Measurements from ENCODE around the gene TAMALIN.

The TAMALIN gene

DNA sequence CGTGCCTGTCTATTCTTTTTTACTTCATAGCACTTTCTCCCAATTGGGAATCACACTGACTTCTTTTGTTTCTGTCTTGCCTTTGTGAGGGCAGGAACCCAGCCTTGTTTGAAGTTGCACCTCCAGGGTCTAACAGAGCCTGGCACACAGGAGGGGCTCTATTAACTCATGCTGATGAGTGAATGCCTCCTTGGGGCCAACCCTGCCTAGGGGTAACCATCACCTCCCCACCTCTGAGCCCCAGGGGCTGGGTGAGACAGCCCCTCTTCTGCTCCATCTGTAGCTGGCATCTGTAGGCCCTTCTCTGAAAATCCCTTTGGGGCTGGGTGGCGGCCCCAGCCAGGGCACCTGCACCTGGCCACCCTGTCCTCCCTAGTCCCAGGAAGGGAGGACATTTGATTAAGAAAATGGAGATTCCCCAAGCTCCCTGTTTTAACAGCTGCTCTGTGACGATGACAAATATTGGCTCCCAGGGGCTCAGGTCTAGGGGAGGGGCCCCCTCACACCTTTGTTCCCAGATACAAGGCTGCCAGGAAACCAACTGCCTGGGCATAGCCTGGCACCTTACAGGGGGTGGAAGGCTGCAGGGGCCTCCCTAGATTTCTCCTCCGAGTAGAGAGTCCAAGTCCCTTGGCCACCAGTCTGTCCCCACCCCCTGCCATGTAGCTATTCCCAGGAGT lies 11.8 kb downstream of the TAMALIN start:
- Histone ChIP-seq H3K27ac (no peak overlapping the region), H3K4me1 (peaks cover 33 to 76% (median 70%) of the 10 kb centered on the region in 10 experiments), H3K9ac (0 out of 22 replicates have a peak overlapping the region, but pooled peaks of 1 of the 11 experiments have one; percentile 24), H3K4me2 (peak overlapping the region in 10 of 11 experiments; percentile 7 to 96 (median 94); a peak in 15 of 22 replicates), H3K4me3 (no peak overlapping the region), H3K27me3 (no peaks in the 10 kb centered on the region), H4K20me1 (peaks cover 0 to 35% (median 3%) of the 10 kb centered on the region in 11 experiments; a peak in 11 of 22 replicates), H3K36me3 (peaks cover 11 to 26% (median 18%) of the 10 kb centered on the region in 11 experiments; a peak in 21 of 22 replicates), H3K9me3 (replicated peaks in 1 of 11) (no peaks in the 10 kb centered on the region)
- TF ChIP-seq Cebpa-rat (IDR thresholded peaks at IDR 0.05): no peak

- Histone ChIP-seq H3K27ac (no peak overlapping the region), H3K9ac (no peak overlapping the region), H3K9me3 (replicated peaks in 1 of 11) (no peaks in the 10 kb centered on the region), H4K20me1 (peaks cover 0 to 29% (median 3%) of the 10 kb centered on the region in 11 experiments; a peak in 10 of 22 replicates), H3K4me3 (no peak overlapping the region), H3K4me2 (peak overlapping the region in 10 of 11 experiments; percentile 7 to 96 (median 94); a peak in 17 of 22 replicates), H3K27me3 (no peaks in the 10 kb centered on the region), H3K36me3 (peaks cover 4 to 20% (median 11%) of the 10 kb centered on the region in 11 experiments; a peak in 21 of 22 replicates), H3K4me1 (peaks cover 38 to 81% (median 76%) of the 10 kb centered on the region in 10 experiments)
- TF ChIP-seq Cebpa-rat (IDR thresholded peaks at IDR 0.05): no peak
Observed at GRCh38 chr12:52019113-52019770, 12.5 kb downstream of the TAMALIN start.

DNA sequence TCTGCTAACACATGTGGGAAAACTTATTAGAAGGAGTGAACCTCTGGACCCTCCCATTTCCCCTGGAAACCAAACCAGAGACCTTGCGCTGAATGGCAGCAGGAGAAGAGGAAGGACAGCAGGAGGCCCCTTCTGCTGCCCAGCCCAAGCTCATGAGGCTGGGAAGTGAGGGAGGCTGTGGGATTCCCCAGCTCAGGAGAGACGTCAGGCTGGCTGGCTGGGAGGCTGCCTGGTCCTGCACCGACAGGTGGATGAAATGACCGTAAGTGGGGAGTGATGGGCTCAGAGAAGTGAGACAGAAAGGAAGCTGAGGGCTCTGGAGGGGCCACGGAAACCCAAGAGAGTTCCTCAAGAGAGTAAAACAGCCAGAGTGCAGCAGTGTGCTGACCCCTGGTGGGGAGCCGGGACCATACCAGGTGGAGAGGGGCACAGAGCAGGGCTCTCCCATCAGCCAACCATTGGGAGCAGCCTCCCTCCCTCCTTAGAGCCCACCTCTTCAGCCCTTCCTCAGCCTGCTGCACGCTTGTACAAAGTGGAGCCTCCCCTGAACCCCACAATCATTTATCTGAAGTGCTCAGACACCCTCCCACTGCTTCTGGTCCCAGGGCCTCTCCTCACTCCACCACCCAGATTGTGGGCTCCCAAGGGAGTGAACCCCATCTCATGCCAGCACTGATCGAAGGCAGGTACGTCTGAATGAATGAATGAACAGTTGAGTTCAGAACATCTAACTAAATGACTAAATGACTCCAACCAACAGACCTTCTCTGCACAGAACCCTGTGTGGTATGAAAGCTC lies 14.0 kb downstream of the TAMALIN start:
- peaks cover 0 to 17% (median 0%) of the 10 kb centered on the region in 11 experiments; a peak in 9 of 22 replicates for H4K20me1 ChIP-seq
- H3K4me3 ChIP-seq: peak overlapping the region in 1 of 10 experiments; percentile 37; a peak in 4 of 20 replicates
- H3K27ac ChIP-seq: peak overlapping the region in 3 of 11 experiments; percentile 8 to 33 (median 17); a peak in 2 of 22 replicates
- peaks cover 0 to 5% (median 1%) of the 10 kb centered on the region in 11 experiments; a peak in 8 of 22 replicates for H3K36me3 ChIP-seq
- no peaks in the 10 kb centered on the region for H3K9me3 ChIP-seq (replicated peaks in 1 of 11)
- H3K4me1 ChIP-seq: peaks cover 48 to 89% (median 83%) of the 10 kb centered on the region in 10 experiments
- TF ChIP-seq Cebpa-rat (IDR thresholded peaks at IDR 0.05): no peak
- H3K27me3 ChIP-seq: no peaks in the 10 kb centered on the region
- H3K4me2 ChIP-seq: peak overlapping the region; percentile 78 to 96 (median 94)
- peak overlapping the region in 7 of 11 experiments; percentile 21 to 57 (median 47); a peak in 12 of 22 replicates for H3K9ac ChIP-seq

DNA sequence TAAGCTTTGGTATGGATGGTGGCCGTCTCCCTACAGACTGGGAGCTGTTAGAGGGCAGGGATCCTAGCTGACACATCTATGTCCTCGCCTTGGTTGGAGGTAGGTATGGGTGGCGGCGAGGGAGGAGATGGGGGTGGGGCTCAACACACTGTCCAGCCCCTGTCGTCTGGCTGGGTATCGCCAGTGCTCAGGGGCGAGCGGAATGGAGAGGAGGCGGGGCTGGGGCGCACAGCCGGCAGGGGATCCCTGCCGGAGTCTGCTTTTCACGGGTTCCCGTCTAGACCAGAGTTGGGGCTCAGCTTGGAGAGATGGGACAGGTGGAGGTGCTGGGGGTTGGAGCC lies 16.1 kb downstream of the TAMALIN start:
- Histone ChIP-seq H3K9me3 (replicated peaks in 1 of 11) (no peaks in the 10 kb centered on the region), H3K9ac (peak overlapping the region; percentile 56 to 79 (median 71); a peak in 21 of 22 replicates), H3K4me3 (peak overlapping the region; percentile 53 to 72 (median 60)), H3K4me2 (peak overlapping the region; percentile 84 to 96 (median 94)), H3K27me3 (no peaks in the 10 kb centered on the region), H3K27ac (peak overlapping the region in 10 of 11 experiments; percentile 18 to 82 (median 72); a peak in 19 of 22 replicates), H4K20me1 (no peaks in the 10 kb centered on the region), H3K36me3 (no peaks in the 10 kb centered on the region), H3K4me1 (peaks cover 52 to 92% (median 90%) of the 10 kb centered on the region in 10 experiments)
- no peak for TF ChIP-seq Cebpa-rat (IDR thresholded peaks at IDR 0.05)

- Histone ChIP-seq H3K9me3 (replicated peaks in 1 of 11) (no peaks in the 10 kb centered on the region), H3K9ac (peak overlapping the region; percentile 56 to 79 (median 71); a peak in 21 of 22 replicates), H3K4me1 (peaks cover 52 to 91% (median 89%) of the 10 kb centered on the region in 10 experiments), H3K27ac (peak overlapping the region in 10 of 11 experiments; percentile 18 to 82 (median 72); a peak in 19 of 22 replicates), H3K27me3 (no peaks in the 10 kb centered on the region), H3K36me3 (no peaks in the 10 kb centered on the region), H3K4me2 (peak overlapping the region; percentile 84 to 96 (median 94)), H3K4me3 (peak overlapping the region; percentile 53 to 72 (median 60)), H4K20me1 (no peaks in the 10 kb centered on the region)
- TF ChIP-seq Cebpa-rat (IDR thresholded peaks at IDR 0.05): no peak
Observed at GRCh38 chr12:52023182-52023975, 16.6 kb downstream of the TAMALIN start.

GRCh38 chr12:52023976-52024688 lies 17.4 kb downstream of the TAMALIN start:
- H3K4me3 ChIP-seq: peak overlapping the region; percentile 53 to 72 (median 60)
- peaks cover 52 to 89% (median 85%) of the 10 kb centered on the region in 10 experiments for H3K4me1 ChIP-seq
- TF ChIP-seq Cebpa-rat (IDR thresholded peaks at IDR 0.05): no peak
- H3K4me2 ChIP-seq: peak overlapping the region; percentile 84 to 96 (median 94)
- peak overlapping the region in 10 of 11 experiments; percentile 16 to 82 (median 72); a peak in 17 of 22 replicates for H3K27ac ChIP-seq
- no peaks in the 10 kb centered on the region for H3K9me3 ChIP-seq (replicated peaks in 1 of 11)
- no peaks in the 10 kb centered on the region for H3K36me3 ChIP-seq
- no peaks in the 10 kb centered on the region for H3K27me3 ChIP-seq
- H3K9ac ChIP-seq: peak overlapping the region; percentile 56 to 79 (median 71); a peak in 21 of 22 replicates
- H4K20me1 ChIP-seq: no peaks in the 10 kb centered on the region

DNA sequence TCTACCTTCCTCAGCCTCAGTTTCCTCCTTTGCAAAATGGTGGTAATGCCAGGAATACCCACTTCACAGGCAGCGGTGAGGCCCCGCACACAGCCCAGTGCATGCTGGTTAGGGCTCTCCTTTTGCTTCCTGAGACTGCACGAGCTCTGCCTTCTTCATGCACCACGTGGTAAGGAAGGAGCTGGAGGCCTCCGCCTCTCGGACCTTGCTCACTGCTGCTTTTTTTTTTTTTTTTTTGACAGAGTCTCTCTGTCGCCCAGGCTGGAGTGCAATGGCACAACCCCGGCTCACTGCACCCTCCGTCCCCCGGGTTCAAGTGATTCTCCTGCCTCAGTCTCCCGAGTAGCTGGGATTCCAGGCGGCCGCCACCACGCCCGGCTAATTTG lies 18.1 kb downstream of the TAMALIN start:
- H3K4me2 ChIP-seq: peak overlapping the region; percentile 84 to 96 (median 94)

More for the DNA sequence above, 18.1 kb downstream of the TAMALIN start:
- TF ChIP-seq Cebpa-rat (IDR thresholded peaks at IDR 0.05): no peak
- peak overlapping the region in 8 of 11 experiments; percentile 15 to 74 (median 38); a peak in 9 of 22 replicates for H3K27ac ChIP-seq
- H4K20me1 ChIP-seq: no peaks in the 10 kb centered on the region
- H3K4me1 ChIP-seq: peaks cover 52 to 89% (median 85%) of the 10 kb centered on the region in 10 experiments
- no peaks in the 10 kb centered on the region for H3K36me3 ChIP-seq
- H3K27me3 ChIP-seq: no peaks in the 10 kb centered on the region
- peak overlapping the region in 9 of 11 experiments; percentile 46 to 79 (median 73); a peak in 13 of 22 replicates for H3K9ac ChIP-seq
- no peak overlapping the region; a peak in 1 of 20 replicates for H3K4me3 ChIP-seq
- no peaks in the 10 kb centered on the region for H3K9me3 ChIP-seq (replicated peaks in 1 of 11)

Data from BLaER1 treated with 17β-estradiol and CSF1 and Interleukin-3, amounts not matched to agents 10 nM and 100 nM (cell line).